Esophagus squamous epithelium (tissue), 5 donors: ENCODE results near the gene RNF225. TPM values are rescaled to one million over a fixed set of nuclear protein-coding genes. Genes with fewer than 3 reads are reported as not detected.

Source experiments
- DNase-seq: peaks from one replicate; lab custom pipeline; 2025; lab: John Stamatoyannopoulos, UW
- H3K27ac ChIP-seq, 4 donors: fragments of 200-600 bp; sonication (generic); one replicate each; pipeline ENCODE4 v1.5.1; 2016 to 2019; ENCODE audit warnings: mild to moderate bottlenecking in 1 of 4
- H3K27me3 ChIP-seq, 4 donors: fragments of 200-600 bp; sonication (generic); 1 replicate in 3 of 4; 2 replicates in 1 of 4; pipeline versions ENCODE4 v1.5.1 to v1.6.0; 2017 to 2021; ENCODE audit warnings: antibody characterized with exemption in 1 of 4
- H3K36me3 ChIP-seq, 3 donors: fragments of 200-600 bp; sonication (generic); one replicate each; pipeline ENCODE4 v1.5.1; 2016 to 2019
- H3K4me1 ChIP-seq, 3 donors: fragments of 200-600 bp; sonication (generic); one replicate each; pipeline ENCODE4 v1.5.1; 2017 to 2019
- H3K4me3 ChIP-seq, 4 donors: fragments of 200-600 bp; sonication (generic); 1 replicate in 3 of 4; 2 replicates in 1 of 4; pipeline ENCODE4 v1.5.1; 2016 to 2019; ENCODE audit warnings: mild to moderate bottlenecking in 2 of 4, moderate library complexity in 1 of 4
- H3K9me3 ChIP-seq, 3 donors: fragments of 200-600 bp; sonication (generic); one replicate each; pipeline ENCODE4 v1.5.1; 2016 to 2019
- CTCF ChIP-seq, 6 experiments: fragments of 450-650 bp in 4 of 6; fragments of 200-600 bp in 2 of 6; sonication (generic) in 2 of 6; IDR thresholded peaks; one replicate each; pipeline ENCODE4 v1.5.1; 2016 to 2019; ENCODE audit warnings: antibody characterized with exemption in 6 of 6, mild to moderate bottlenecking in 4 of 6, moderate library complexity in 4 of 6
- POLR2A ChIP-seq, 4 donors: fragments of 450-650 bp; IDR thresholded peaks; one replicate each; pipeline ENCODE4 v1.6.1; 2017; ENCODE audit warnings: antibody characterized with exemption in 4 of 4, mild to moderate bottlenecking in 4 of 4, moderate library complexity in 3 of 4
- WGBS, 2 donors: methylation state at CpG; one replicate each; pipeline ENCODE4 v1.1.5; 2018; 5-methylcytosine and 5-hydroxymethylcytosine counted together
- intact Hi-C: fragments of 100-400 bp; cut with DNase I; formaldehyde crosslinking; loops from one replicate; pipeline ENCODE4 v1.15.0; 2022
- total RNA-seq, 4 donors: library from RNA; depleted of rRNA; stranded (reverse); fragments of >200 nt; gene quantifications; one replicate each; pipeline ENCODE4 v1.1.0, GENCODE V29; 2016
- donor health status: DM: yes; HTN: yes; CAD: no.

The RNF225 gene
- total RNA-seq, 4 donors from 2014 or later = 5.0 to 30.5 (median 15.7) TPM

- H3K4me3 ChIP-seq = peak overlapping the region in 3 of 4 donors; percentile 77 to 93 (median 82)
- peaks cover 36 to 66% (median 39%) of the 10 kb centered on the region in 3 donors for H3K4me1 ChIP-seq
- WGBS, 2 donors = 71% methylated on average over 6 of the region's 9 CpGs; no CpG with 5 or more reads in 1 of the 2 donors
These were observed 10.1 kb upstream of the RNF225 start for GRCh38 chr19:58385313-58385890.

GRCh38 chr19:58385891-58386575, 9.4 kb upstream of the RNF225 start:
- TF ChIP-seq POLR2A (IDR thresholded peaks at IDR 0.05) = no peak
- no peak for TF ChIP-seq CTCF (IDR thresholded peaks at IDR 0.05)
- Histone ChIP-seq H3K27me3 (no peaks in the 10 kb centered on the region), H3K4me3 (peak overlapping the region; percentile 61 to 93 (median 80)), H3K4me1 (peaks cover 35 to 72% (median 39%) of the 10 kb centered on the region in 3 donors), H3K36me3 (peaks cover 0 to 32% (median 5%) of the 10 kb centered on the region in 3 donors), H3K9me3 (no peaks in the 10 kb centered on the region), H3K27ac (peak overlapping the region; percentile 97 to 99 (median 98))
- DNase-seq = no peak
- intact Hi-C loops = no loop called here
- 33% methylated on average over 8 of the region's 36 CpGs; no CpG with 5 or more reads in 1 of the 2 donors for whole genome bisulfite sequencing, 2 donors

More at GRCh38 chr19:58385313-58385890, 10.1 kb upstream of the RNF225 start:
- peaks cover 0 to 26% (median 5%) of the 10 kb centered on the region in 3 donors for H3K36me3 ChIP-seq
- intact Hi-C loops = no loop called here
- no peaks in the 10 kb centered on the region for H3K27me3 ChIP-seq
- TF ChIP-seq POLR2A (IDR thresholded peaks at IDR 0.05) = no peak
- TF ChIP-seq CTCF (IDR thresholded peaks at IDR 0.05) = no peak
- DNase-seq = no peak
- H3K9me3 ChIP-seq = no peaks in the 10 kb centered on the region
- peak overlapping the region; percentile 97 to 99 (median 98) for H3K27ac ChIP-seq

GRCh38 chr19:58386576-58387337, 8.7 kb upstream of the RNF225 start, which contains the start of gene RPS5:
TSS of gene RPS5 (plus strand) at chr19:58387269. CDS start at chr19:58388138, 869 bp downstream.
- intact Hi-C loops = no loop called here

More at GRCh38 chr19:58386576-58387337, 8.7 kb upstream of the RNF225 start, which contains the start of gene RPS5:
- Histone ChIP-seq H3K27me3 (no peaks in the 10 kb centered on the region), H3K4me1 (peaks cover 31 to 68% (median 36%) of the 10 kb centered on the region in 3 donors), H3K4me3 (peak within 1 kb of the TSS; percentile 61 to 93 (median 80)), H3K36me3 (peaks cover 0 to 40% (median 7%) of the 10 kb centered on the region in 3 donors), H3K9me3 (no peaks in the 10 kb centered on the region), H3K27ac (peak within 1 kb of the TSS; percentile 97 to 99 (median 98))
- DNase-seq = peak; percentile 92
- 0 to 1% methylated on average over 13 to 32 of the region's 64 CpGs for WGBS, 2 donors
- TF ChIP-seq CTCF (IDR thresholded peaks at IDR 0.05) (peak in 1 of 6 experiments; percentile 11), POLR2A (IDR thresholded peaks at IDR 0.05) (peak in 3 of 4 donors; percentile 7 to 82 (median 70))
